Stimulated activated CD8-positive, alpha-beta memory T cell treated with anti-CD3 and anti-CD28 coated beads, Interleukin-12 subunit alpha, Interleukin-12 subunit beta, amount 100 ng/mL, for 24 hours (primary cell): ENCODE results near the gene KCTD5.
"Not testable (repeated sequence)": the region's sequence is repeated elsewhere in the genome, so short reads cannot be mapped to it uniquely, and the experiment has no call there.

ENCODE experiments used
- DNase-seq: peaks from one replicate; pipeline ENCODE4 v3.0.0-alpha.2; 2020; ENCODE audit errors: extremely low read depth

KCTD5 gene, protein sequence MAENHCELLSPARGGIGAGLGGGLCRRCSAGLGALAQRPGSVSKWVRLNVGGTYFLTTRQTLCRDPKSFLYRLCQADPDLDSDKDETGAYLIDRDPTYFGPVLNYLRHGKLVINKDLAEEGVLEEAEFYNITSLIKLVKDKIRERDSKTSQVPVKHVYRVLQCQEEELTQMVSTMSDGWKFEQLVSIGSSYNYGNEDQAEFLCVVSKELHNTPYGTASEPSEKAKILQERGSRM

GRCh38 chr16:2682209-2683021, at the start of gene KCTD5:
TSS of gene KCTD5 (plus strand) at chr16:2682523. CDS start at chr16:2682549, 26 bp downstream.
- DNase-seq, result peak; percentile 93

- not testable (repeated sequence) for DNase-seq
Measured at GRCh38 chr16:2639071-2639721, 43.1 kb upstream of the KCTD5 start.

DNA sequence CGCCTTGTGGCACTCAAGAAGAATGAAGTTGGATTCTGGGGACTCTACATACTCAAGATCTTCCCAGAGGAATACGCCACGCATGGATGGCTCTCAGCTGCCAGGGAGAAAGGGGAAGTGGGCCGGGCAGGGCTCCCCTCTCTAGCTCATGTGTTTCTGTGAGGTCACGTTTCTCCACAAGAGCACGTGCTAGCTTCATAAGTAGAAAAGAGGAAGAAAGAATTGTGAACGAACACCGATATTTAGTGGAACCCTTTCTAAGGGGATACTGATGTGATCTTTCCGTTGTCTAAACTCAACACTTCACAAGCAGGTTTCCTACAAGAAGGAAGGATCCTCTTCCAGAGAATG, 42.6 kb upstream of the KCTD5 start:
- not testable (repeated sequence) for DNase-seq

GRCh38 chr16:2642561-2642960, 39.8 kb upstream of the KCTD5 start:
- not testable (repeated sequence) for DNase-seq

- not testable (repeated sequence) for DNase-seq
Measured at GRCh38 chr16:2644754-2645453, 37.4 kb upstream of the KCTD5 start.

GRCh38 chr16:2651268-2651871, 31.0 kb upstream of the KCTD5 start:
- DNase-seq, result not testable (repeated sequence)

- DNase-seq, result not testable (repeated sequence)
Measured at GRCh38 chr16:2653915-2654314, 28.4 kb upstream of the KCTD5 start.

GRCh38 chr16:2654949-2655348, 27.4 kb upstream of the KCTD5 start:
- not testable (repeated sequence) for DNase-seq

DNA sequence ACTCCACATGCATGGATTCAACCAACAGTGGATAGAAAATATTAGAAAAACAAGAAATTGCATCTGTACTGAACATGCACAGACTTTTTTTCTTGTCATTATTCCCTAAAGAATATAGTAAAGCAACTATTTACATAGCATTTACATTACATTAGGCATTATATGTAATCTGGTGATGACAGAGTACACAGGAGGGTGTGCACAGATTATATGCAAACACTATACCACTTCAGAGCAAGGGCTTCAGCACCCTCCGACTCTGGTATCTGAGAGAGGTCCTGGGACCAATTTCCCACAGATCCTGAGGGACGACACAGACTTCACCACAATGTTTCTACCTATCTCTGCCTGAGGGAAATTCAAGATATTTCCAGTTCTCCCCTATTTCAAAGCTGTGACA, 25.3 kb upstream of the KCTD5 start:
- no peak for DNase-seq

DNA sequence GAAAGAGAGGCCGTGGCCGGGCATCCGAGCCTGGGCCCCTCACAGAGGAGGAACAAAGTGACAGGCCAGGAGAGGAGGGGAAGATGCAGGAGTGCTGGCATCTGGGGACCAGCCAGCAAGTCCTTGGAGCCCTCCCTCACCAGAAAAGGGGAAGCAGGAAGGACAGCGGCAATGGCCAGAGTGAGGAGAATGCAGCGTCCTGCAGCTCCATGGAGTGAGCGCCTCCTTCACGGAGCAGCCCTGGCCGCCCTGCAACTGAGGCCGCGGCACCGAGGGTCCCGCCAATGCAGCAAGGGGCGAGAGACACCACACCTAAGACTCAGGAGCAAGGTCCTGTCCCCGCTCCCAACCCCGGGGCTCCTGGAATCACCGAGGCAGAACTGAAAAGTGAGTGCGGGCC, 24.5 kb upstream of the KCTD5 start:
- not testable (repeated sequence) for DNase-seq

DNA sequence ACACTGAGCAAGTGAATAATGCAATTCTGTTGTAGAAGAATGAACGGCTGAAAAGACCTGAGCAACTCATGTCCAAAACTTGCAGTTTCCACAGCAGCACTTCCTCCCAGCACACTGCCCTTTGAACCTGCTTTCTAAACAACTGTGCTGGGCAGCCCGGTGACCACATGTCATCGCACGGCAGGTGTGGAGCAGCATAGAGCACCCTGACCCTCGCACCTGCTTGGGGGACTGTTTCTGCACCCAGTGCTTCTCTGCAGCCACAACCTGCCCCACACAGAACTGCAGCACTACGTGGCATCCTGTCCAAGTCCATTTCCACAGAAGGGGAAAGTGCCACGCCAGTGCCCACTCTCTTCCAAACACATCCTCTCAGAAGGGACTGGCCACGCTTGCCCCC, 22.8 kb upstream of the KCTD5 start:
- not testable (repeated sequence) for DNase-seq

DNA sequence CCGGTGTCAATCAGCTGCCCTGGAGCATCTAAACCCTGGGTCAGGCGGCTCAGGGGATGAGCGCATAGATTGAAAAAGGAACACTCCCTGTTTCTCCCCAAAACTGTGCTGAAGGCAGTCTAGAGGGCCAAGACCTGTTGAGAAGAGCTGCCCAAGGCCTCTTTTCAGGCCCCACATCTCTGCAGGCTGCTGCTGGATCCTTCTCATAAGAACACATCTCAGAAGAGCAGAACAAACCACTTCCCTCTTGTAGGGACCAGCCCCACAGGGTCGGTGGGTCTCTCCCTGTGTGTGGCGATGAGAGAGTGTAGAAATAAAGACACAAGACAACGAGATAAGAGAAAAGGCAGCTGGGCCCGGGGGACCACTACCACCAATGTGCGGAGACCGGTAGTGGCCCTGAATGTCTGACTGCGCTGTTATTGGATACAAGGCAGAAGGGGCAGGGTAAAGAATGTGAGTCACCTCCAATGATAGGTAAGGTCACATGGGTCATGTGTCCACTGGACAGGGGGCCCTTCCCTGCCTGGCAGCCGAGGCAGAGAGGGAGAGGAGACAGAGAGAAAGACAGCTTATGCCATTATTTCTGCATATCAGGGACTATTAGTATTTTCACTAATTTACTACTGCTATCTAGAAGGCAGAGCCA, 22.2 kb upstream of the KCTD5 start:
- DNase-seq, result not testable (repeated sequence)

- DNase-seq, result not testable (repeated sequence)
Measured at GRCh38 chr16:2660755-2661373, 21.5 kb upstream of the KCTD5 start.

GRCh38 chr16:2663553-2664546, 18.5 kb upstream of the KCTD5 start:
- DNase-seq, result no peak

- no peak for DNase-seq
Measured at GRCh38 chr16:2664574-2664982, 17.7 kb upstream of the KCTD5 start.

GRCh38 chr16:2666671-2667070, 15.7 kb upstream of the KCTD5 start:
- not testable (repeated sequence) for DNase-seq

DNA sequence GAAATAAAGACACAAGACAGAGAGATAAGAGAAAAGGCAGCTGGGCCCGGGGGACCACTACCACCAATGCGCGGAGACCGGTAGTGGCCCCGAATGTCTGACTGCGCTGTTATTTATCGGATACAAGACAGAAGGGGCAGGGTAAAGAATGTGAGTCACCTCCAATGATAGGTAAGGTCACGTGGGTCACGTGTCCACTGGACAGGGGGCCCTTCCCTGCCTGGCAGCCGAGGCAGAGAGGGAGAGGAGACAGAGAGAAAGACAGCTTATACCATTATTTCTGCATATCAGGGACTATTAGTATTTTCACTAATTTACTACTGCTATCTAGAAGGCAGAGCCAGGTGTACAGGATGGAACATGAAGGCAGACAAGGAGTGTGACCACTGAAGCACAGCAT, 12.7 kb upstream of the KCTD5 start:
- not testable (repeated sequence) for DNase-seq

- DNase-seq, result not testable (repeated sequence)
Measured at GRCh38 chr16:2670017-2670416, 12.3 kb upstream of the KCTD5 start.

DNA sequence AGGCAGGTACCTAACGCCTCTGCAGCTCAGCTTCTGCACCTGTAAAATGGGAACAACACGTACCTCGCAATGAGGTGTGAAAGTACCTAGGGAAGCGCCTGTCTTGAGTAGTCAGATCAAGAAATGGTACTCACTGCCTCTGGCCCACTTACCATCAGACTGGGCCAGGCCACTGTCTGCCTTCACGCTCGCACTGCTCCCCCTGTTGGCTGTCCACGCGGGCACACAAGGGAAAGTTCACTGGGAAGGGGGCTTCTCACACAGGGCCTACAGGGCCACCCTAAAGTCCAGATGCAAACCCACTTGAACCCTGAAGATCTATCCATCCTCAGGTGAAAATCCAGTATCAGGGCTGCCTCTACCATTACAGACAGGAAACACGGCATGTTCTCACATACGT, 11.1 kb upstream of the KCTD5 start:
- not testable (repeated sequence) for DNase-seq
